Caco-2 (cell line): Measurements from ENCODE around the gene KCMF1. TPM values are rescaled to one million over a fixed set of nuclear protein-coding genes. Genes with fewer than 3 reads are reported as not detected.

Source experiments
- BruUV-seq: library from RNA; stranded (reverse); fragments of 400-500 nt; replicated peaks from 2 replicates; lab custom pipeline; 2021; lab: Mats Ljungman, UMichigan
- CTCF ChIA-PET: fragments of 300-600 bp; sonication (Branson Sonifier 250); formaldehyde crosslinking; loops from one replicate; lab custom pipeline; 2022; ENCODE audit warnings: antibody characterized with exemption; lab: Charles Lee
- POLR2A ChIA-PET: fragments of 300-600 bp; sonication (Branson Sonifier 250); formaldehyde crosslinking; loops from one replicate; lab custom pipeline; 2022; ENCODE audit warnings: antibody characterized with exemption; lab: Charles Lee
- DNase-seq, 2 experiments: peaks; one replicate each; pipeline versions ENCODE4 v3.0.0 to v3.0.0-alpha.2; 2020 to 2022
- H3K27me3 ChIP-seq: replicated peaks from 2 replicates; pipeline ENCODE4 v1.6.0; 2011; ENCODE audit warnings: low read length; ENCODE audit not compliant: control insufficient read depth, insufficient read depth
- H3K36me3 ChIP-seq: 2 replicates; pipeline ENCODE4 v1.5.1; 2011; ENCODE audit warnings: low read length; ENCODE audit not compliant: control insufficient read depth, insufficient read depth
- H3K4me1 ChIP-seq: fragments of 250-450 bp; sonication (Bioruptor Pico); 2 replicates; pipeline ENCODE4 v1.5.1; 2020; ENCODE audit warnings: mild to moderate bottlenecking
- H3K4me3 ChIP-seq: 2 replicates; pipeline ENCODE4 v1.5.1; 2011; ENCODE audit warnings: low read depth, mild to moderate bottlenecking, control low read depth, low read length
- H3K9me3 ChIP-seq: fragments of 250-450 bp; sonication (Bioruptor Pico); 2 replicates; pipeline ENCODE4 v1.5.1; 2020; ENCODE audit warnings: mild to moderate bottlenecking, moderate library complexity
- H3K27ac Mint-ChIP-seq: one replicate; pipeline ENCODE4 v1.8.0; 2022; ENCODE audit warnings: mixed read lengths; ENCODE audit not compliant: unreplicated experiment
- H3K27me3 Mint-ChIP-seq: one replicate; pipeline ENCODE4 v1.8.0; 2022; ENCODE audit warnings: mixed read lengths; ENCODE audit not compliant: insufficient read depth, unreplicated experiment
- H3K36me3 Mint-ChIP-seq: one replicate; pipeline ENCODE4 v1.8.0; 2022; ENCODE audit warnings: mild to moderate bottlenecking, mixed read lengths; ENCODE audit not compliant: insufficient read depth, unreplicated experiment
- H3K4me1 Mint-ChIP-seq: one replicate; pipeline ENCODE4 v1.8.0; 2022; ENCODE audit warnings: low read depth, mixed read lengths; ENCODE audit not compliant: unreplicated experiment
- H3K4me3 Mint-ChIP-seq: one replicate; pipeline ENCODE4 v1.8.0; 2022; ENCODE audit warnings: mild to moderate bottlenecking, moderate library complexity, mixed read lengths; ENCODE audit not compliant: unreplicated experiment
- H3K9me3 Mint-ChIP-seq: one replicate; pipeline ENCODE4 v1.8.0; 2022; ENCODE audit warnings: mixed read lengths; ENCODE audit not compliant: unreplicated experiment
- CTCF ChIP-seq, 2 experiments: fragments of 200-600 bp in 1 of 2; IDR thresholded peaks; 1 replicate in 1 of 2; 2 replicates in 1 of 2; pipeline versions ENCODE4 v1.5.1 to v1.8.0; 2011 to 2022; ENCODE audit warnings: antibody characterized with exemption in 1 of 2, control low read depth in 1 of 2, inconsistent platforms in 1 of 2, low read depth in 1 of 2, low read length in 1 of 2, mild to moderate bottlenecking in 1 of 2, moderate library complexity in 1 of 2; ENCODE audit not compliant: insufficient read depth in 1 of 2, severe bottlenecking in 1 of 2, unreplicated experiment in 1 of 2
- intact Hi-C: fragments of 100-400 bp; cut with micrococcal nuclease; formaldehyde crosslinking; loops from one replicate; pipeline ENCODE4 v1.10.0; 2022; ENCODE audit not compliant: unreplicated experiment
- total RNA-seq: library from RNA; stranded (reverse); gene quantifications from 2 replicates; pipeline ENCODE4 v1.2.3, GENCODE V29; 2022

KCMF1 gene
- total RNA-seq, 1 experiment from 2014 or later = 81.5 TPM

GRCh38 chr2:84972932-84973331 lies 2.0 kb downstream of the KCMF1 start:
- Mint-ChIP-seq H3K27me3 (no peaks in the 10 kb centered on the region), H3K27ac (peak overlapping the region; percentile 42), H3K4me1 (peaks cover 7% of the 10 kb centered on the region), H3K36me3 (peaks cover 32% of the 10 kb centered on the region), H3K9me3 (no peaks in the 10 kb centered on the region), H3K4me3 (peak overlapping the region; percentile 95)
- intact Hi-C loops = loop anchor here (2.0 kb wide), 1 partner anchor 42 kb away; no protein-coding TSS in a partner anchor
- BruUV-seq = no TSS peak
- Histone ChIP-seq H3K9me3 (no peaks in the 10 kb centered on the region), H3K4me3 (peak overlapping the region; percentile 95), H3K4me1 (peaks cover 26% of the 10 kb centered on the region), H3K27me3 (no peaks in the 10 kb centered on the region), H3K36me3 (peaks cover 2% of the 10 kb centered on the region; the same call in 1 of the 2 replicates)
- ChIA-PET POLR2A (no interaction called here), CTCF (no interaction called here)
- DNase-seq = no peak
- no peak for TF ChIP-seq CTCF (IDR thresholded peaks at IDR 0.05; ENCODE audit: insufficient read depth in 1 of 2, low read depth in 1 of 2, low read length in 1 of 2, severe bottlenecking in 1 of 2, unreplicated experiment in 1 of 2)

- Mint-ChIP-seq H3K27me3 (no peaks in the 10 kb centered on the region), H3K27ac (no peak overlapping the region), H3K4me1 (peaks cover 6% of the 10 kb centered on the region), H3K36me3 (peaks cover 38% of the 10 kb centered on the region), H3K4me3 (no peak overlapping the region), H3K9me3 (no peaks in the 10 kb centered on the region)
- Histone ChIP-seq H3K4me1 (peaks cover 5% of the 10 kb centered on the region; the same call in 1 of the 2 replicates), H3K9me3 (no peaks in the 10 kb centered on the region), H3K36me3 (no peaks in the 10 kb centered on the region), H3K27me3 (no peaks in the 10 kb centered on the region), H3K4me3 (no peak overlapping the region)
- BruUV-seq = no TSS peak
- intact Hi-C loops = no loop called here
- CTCF ChIA-PET = no interaction called here
- TF ChIP-seq CTCF (IDR thresholded peaks at IDR 0.05; ENCODE audit: insufficient read depth in 1 of 2, low read depth in 1 of 2, low read length in 1 of 2, severe bottlenecking in 1 of 2, unreplicated experiment in 1 of 2) = no peak
- POLR2A ChIA-PET = no interaction called here
- no peak for DNase-seq
Measured at GRCh38 chr2:84980263-84980983, 9.5 kb downstream of the KCMF1 start.

- no peak overlapping the region for H3K4me3 ChIP-seq
- Mint-ChIP-seq H3K9me3 (no peaks in the 10 kb centered on the region), H3K27ac (no peak overlapping the region), H3K4me1 (peaks cover 25% of the 10 kb centered on the region), H3K36me3 (peaks cover 22% of the 10 kb centered on the region), H3K27me3 (no peaks in the 10 kb centered on the region), H3K4me3 (no peak overlapping the region)
- intact Hi-C loops = no loop called here
- no peaks in the 10 kb centered on the region for H3K27me3 ChIP-seq
- peaks cover 24% of the 10 kb centered on the region for H3K4me1 ChIP-seq
- POLR2A ChIA-PET = no interaction called here
- CTCF ChIA-PET = no interaction called here
- H3K9me3 ChIP-seq = no peaks in the 10 kb centered on the region
- H3K36me3 ChIP-seq = no peaks in the 10 kb centered on the region
- DNase-seq = no peak
- BruUV-seq = no TSS peak
- no peak for TF ChIP-seq CTCF (IDR thresholded peaks at IDR 0.05; ENCODE audit: insufficient read depth in 1 of 2, low read depth in 1 of 2, low read length in 1 of 2, severe bottlenecking in 1 of 2, unreplicated experiment in 1 of 2)
Measured at GRCh38 chr2:84986018-84986417, 15.1 kb downstream of the KCMF1 start.
